ENCODE data around the gene ATR.
"Not testable (repeated sequence)": the region's sequence is repeated elsewhere in the genome, so short reads cannot be mapped to it uniquely, and the experiment has no call there.

Gene ATR

DNA sequence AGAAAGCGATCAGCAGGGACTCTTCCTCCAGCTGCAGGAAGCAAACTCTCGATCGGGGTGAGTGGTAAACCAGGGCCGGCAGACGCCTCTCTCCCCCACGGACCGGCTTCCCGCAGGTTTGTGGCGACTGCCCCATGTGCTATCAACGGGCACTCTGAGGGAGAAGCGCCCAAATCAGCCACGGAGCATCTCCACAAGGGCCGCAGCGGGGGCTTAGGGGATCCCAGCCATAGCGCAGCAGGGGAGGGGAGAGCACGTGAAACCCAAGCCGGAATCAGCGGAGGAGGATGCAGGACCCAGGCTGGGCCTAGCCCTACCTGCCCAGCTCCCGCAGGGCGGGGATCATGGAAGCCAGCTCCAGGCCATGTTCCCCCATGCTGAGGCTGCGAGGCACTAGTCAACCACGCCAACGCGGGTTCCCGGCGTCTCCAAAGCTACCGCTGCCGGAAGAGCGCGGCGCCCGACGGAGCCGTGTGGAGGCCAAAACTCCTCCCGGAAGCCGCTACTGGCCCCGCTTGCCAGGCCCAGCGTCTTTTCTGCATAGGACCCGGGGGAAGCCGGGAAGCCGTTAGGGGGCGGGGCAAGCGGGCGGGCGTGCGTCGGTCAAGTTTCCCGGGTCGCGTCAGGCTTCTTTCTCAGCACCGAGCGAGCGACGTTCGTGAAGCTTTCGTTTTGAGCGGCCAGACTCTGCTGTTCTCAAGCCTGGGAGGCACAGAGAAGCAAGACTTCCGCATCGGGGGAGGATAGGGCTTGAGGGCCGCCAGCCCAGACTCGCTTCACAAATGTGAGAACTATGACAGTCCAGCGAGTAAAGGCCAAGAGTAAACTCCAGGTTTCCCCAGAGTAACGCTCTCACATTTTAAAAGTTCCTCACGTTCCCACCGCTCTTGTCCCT is at the start of gene ATR:
Gene ATR, minus strand, starts transcription at position 405 of the 895 bp plus-strand sequence. Its CDS starts 29 bp downstream, at position 376.
- peak; percentile 87 to 94 (median 92) for DNase-seq

GRCh38 chr3:142626971-142627370 is 48.4 kb upstream of the ATR start:
- DNase-seq = no peak

DNA sequence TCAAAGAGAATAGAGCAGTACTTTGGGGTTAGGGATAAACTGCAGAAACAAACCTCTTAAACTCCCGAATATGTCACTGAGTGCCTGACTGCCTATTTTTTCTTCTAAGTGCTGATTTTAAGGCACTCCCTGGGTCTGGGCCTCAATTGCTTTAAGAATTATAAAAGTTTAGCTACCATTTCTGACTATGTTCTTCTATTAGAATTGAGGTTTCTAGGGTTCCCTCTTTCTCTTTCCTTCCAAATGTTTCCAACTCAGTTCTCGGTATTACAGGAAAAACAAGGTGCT is 46.6 kb upstream of the ATR start:
- DNase-seq = no peak

DNA sequence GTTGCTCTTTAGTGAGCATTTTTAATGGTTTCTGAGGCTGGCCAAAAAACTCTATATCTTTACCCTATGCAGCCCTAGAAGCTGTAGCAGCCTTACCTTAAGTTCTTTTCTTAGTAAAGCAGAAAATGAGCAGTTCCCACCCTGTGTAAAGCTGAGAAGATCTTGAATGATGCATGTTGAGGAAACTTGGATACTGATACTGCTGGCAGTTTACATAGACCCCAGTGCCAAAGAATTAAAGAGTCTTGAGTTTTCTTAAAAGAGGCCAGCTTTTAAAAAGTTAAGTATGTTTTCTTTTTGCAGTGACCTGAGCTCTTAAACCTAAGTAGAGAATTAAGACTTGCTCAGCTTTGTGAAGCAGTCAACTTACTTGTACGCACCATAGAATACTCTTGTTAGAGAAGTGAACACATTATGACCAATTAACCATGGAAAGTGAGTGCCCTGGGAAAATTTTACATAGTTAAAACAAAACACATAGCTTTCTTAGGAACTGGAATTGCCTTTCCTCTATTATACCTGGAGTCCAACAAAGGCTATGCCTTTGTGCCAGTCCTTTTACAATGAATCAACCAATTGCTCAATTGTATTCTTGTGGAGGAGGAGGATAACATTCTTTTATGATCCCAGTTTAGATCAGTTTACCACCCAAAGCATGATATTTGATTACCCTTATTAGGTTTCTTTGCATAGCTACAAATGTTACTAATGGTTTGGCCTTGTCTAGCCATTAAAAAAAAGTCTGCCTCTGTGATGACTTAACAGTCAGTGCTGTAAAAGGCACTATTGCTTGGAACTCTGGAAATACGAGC is 46.0 kb upstream of the ATR start:
- DNase-seq = no peak

DNA sequence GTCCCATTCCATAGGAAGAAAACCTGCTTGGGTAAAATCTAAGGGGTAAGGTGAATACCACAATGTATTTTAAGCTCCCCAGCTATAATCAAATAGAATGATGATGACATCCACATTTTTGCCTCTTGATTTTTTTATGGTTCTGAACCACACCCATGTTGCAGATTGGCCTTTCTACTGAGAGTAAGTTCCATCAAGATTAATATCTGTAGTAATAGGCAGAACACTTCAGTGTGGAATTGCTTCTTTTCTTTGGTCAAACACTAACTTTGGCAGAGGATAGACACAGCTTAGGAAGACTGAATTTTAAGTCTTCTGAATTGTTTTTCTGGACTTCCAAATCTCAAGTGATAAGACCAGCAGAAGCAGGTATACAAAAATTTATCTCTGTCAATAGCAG is 44.7 kb upstream of the ATR start:
- no peak for DNase-seq

GRCh38 chr3:142622405-142622804 is 43.9 kb upstream of the ATR start:
- no peak for DNase-seq

- DNase-seq = no peak
Measured at GRCh38 chr3:142618917-142619461, 40.5 kb upstream of the ATR start.

DNA sequence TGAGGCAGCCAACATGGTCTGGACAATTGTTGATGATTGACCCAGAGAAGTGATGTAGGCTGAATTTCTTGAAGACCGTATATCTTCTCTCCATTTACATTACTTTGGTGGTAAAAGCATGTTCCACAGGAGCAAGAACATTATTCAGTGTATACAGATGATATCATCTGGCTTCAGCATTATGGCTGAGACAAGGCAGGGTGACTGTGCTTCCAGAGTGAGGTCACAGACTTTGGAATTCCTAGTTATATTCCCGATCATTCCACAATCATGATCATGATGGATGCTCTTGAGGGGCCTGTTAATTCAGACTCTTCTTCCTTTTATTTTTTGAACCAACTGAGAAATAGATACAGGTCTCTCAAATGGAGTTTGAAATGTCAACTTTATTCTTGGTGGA is 36.6 kb upstream of the ATR start:
- no peak for DNase-seq

GRCh38 chr3:142614059-142614626 is 35.6 kb upstream of the ATR start:
- no peak for DNase-seq

DNA sequence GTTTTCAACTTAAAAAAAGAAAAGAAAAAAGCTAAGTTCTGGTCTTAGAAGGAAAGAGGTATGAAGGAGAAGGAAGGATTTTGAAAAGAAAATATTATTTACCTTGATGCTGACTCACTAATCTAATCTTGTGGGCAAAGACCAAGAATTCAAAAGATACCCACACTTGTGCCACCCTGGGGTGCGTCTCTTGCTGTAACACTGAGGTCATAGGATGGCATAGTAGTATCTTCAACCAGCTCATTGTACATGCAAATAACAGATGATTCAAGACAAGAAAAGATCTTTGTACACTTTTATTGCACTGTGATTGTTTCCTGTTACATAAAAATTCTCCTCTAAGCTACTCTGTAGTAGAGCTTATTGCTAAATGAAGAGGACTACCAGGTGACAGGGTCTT is 35.0 kb upstream of the ATR start:
- no peak for DNase-seq

- no peak for DNase-seq
Measured at GRCh38 chr3:142611206-142611605, 32.7 kb upstream of the ATR start.

DNA sequence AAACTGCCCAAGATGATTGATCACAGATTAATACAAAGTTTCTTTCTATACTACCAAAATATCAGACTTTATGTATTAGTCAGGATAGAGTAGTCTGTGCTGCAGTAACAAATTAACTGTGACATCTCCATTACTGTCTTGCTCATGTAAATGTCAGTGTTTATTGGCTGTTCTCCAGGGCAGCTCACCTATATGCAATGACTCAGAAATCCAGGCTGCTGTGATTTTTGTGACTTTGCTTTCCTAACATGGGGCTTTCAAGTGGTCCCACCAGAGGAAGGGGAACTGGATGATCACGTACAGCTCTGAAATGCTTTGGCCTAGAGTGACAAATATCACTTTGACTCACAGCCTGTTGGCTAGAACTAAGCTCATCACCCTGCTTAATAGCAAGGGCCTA is 30.6 kb upstream of the ATR start:
- DNase-seq = no peak

GRCh38 chr3:142608631-142609030 is 30.1 kb upstream of the ATR start:
- DNase-seq = no peak

DNA sequence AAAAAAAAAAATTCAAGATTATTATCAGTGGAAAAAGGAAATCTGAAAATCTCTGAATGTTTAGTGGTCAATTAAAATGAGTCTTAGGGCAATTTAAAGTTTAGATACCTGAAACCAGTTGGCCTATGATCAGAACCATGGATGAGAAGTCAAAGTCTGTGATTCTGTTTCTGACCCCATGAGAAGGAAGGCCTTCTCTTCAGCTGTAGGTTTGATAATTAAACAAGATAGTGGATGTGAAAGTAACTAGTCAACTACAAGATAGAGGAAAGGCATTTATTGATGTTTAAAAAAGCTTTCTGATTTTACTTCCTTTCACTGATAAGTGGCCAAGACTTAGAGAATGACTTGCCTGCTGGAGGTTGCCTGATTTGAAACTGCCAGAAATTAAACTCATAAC is 26.4 kb upstream of the ATR start:
- no peak for DNase-seq

GRCh38 chr3:142603386-142603705 is 24.8 kb upstream of the ATR start:
- DNase-seq = not testable (repeated sequence)

- DNase-seq = no peak
Measured at GRCh38 chr3:142602619-142603385, 24.3 kb upstream of the ATR start.

DNA sequence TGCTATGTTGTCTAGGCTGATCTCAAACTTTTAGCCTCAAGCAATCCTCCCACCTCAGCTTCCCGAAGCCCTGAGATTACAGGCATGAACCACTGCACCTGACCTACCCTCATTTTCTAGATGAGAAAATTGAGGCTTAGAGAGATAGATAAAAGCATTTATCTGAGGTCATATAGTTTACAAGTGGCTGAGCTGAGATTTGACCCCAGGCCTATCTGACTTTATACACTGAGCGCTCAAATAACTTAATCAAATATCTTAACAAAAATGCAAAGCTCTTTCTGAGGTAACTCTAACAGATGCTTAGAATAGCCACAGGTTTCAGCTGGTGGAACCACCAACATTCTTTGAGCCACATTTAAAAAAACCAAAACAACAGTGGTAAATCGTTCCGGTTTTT is 23.2 kb upstream of the ATR start:
- no peak for DNase-seq

- DNase-seq = no peak
Measured at GRCh38 chr3:142597906-142598305, 19.4 kb upstream of the ATR start.

- DNase-seq = no peak
Measured at GRCh38 chr3:142596726-142597088, 18.2 kb upstream of the ATR start.

- peak; percentile 65 to 89 (median 81) for DNase-seq
Measured at GRCh38 chr3:142595951-142596725, 17.6 kb upstream of the ATR start, which contains the start of gene PLS1. Gene PLS1 (plus strand): TSS chr3:142596393. CDS start chr3:142664238, 67,845 bp downstream.

GRCh38 chr3:142595581-142595950 is 17.0 kb upstream of the ATR start:
- no peak for DNase-seq

GRCh38 chr3:142595141-142595540 is 16.6 kb upstream of the ATR start:
- no peak for DNase-seq
